GM18517 (cell line): ENCODE measurements around the gene NINJ2.

ENCODE experiments used
- ATAC-seq: cut with Tn5 transposase; IDR thresholded peaks from one replicate; pipeline ENCODE4 v1.9.1; 2021; ENCODE audit warnings: mild to moderate bottlenecking, moderate library complexity; ENCODE audit not compliant: unreplicated experiment

Gene NINJ2

GRCh38 chr12:571795-572531 lies 91.3 kb downstream of the NINJ2 start:
- ATAC-seq, result no peak

- no peak for ATAC-seq
Observed at GRCh38 chr12:570921-571794, 92.1 kb downstream of the NINJ2 start.

GRCh38 chr12:570435-570920 lies 92.8 kb downstream of the NINJ2 start:
- ATAC-seq, result no peak

GRCh38 chr12:569803-570434 lies 93.3 kb downstream of the NINJ2 start:
- no peak for ATAC-seq

GRCh38 chr12:569091-569676 lies 94.1 kb downstream of the NINJ2 start:
- ATAC-seq, result no peak

- no peak for ATAC-seq
Observed at GRCh38 chr12:568486-568885, 94.8 kb downstream of the NINJ2 start.

GRCh38 chr12:565589-566105 lies 97.6 kb downstream of the NINJ2 start:
- ATAC-seq, result no peak

- no peak for ATAC-seq
Observed at GRCh38 chr12:565161-565560, 98.1 kb downstream of the NINJ2 start.

GRCh38 chr12:563787-564298 lies 99.4 kb downstream of the NINJ2 start:
- ATAC-seq, result no peak

- no peak for ATAC-seq
Observed at GRCh38 chr12:563250-563781, 99.9 kb downstream of the NINJ2 start.

GRCh38 chr12:562634-563033 lies 100.6 kb downstream of the NINJ2 start:
- ATAC-seq, result no peak

GRCh38 chr12:561908-562593 lies 101.2 kb downstream of the NINJ2 start:
- ATAC-seq, result no peak

- no peak for ATAC-seq
Observed at GRCh38 chr12:561391-561705, 101.9 kb downstream of the NINJ2 start.

GRCh38 chr12:560691-561390 lies 102.4 kb downstream of the NINJ2 start:
- ATAC-seq, result no peak

GRCh38 chr12:559906-560455 lies 103.3 kb downstream of the NINJ2 start:
- ATAC-seq, result no peak

- ATAC-seq, result no peak
Observed at GRCh38 chr12:559208-559905, 103.9 kb downstream of the NINJ2 start.

GRCh38 chr12:558580-558979 lies 104.7 kb downstream of the NINJ2 start:
- no peak for ATAC-seq

GRCh38 chr12:556498-556897 lies 106.7 kb downstream of the NINJ2 start:
- ATAC-seq, result no peak

- no peak for ATAC-seq
Observed at GRCh38 chr12:554001-554285, 109.3 kb downstream of the NINJ2 start.
